ENCODE results near the gene SP3. TPM values are rescaled to one million over a fixed set of nuclear protein-coding genes. Genes with fewer than 3 reads are reported as not detected.

SP3 gene
- total RNA-seq, 2 experiments from 2014 or later: 83.8 to 91.4 TPM

- Mint-ChIP-seq H3K9me3 (ENCODE audit: low read depth) (no peaks in the 10 kb centered on the region), H3K36me3 (ENCODE audit: low read depth) (peaks cover 36% of the 10 kb centered on the region), H3K27ac (peak overlapping the region; percentile 100), H3K4me3 (peak overlapping the region; percentile 79), H3K4me1 (peaks cover 34% of the 10 kb centered on the region), H3K27me3 (no peaks in the 10 kb centered on the region)
- CTCF ChIA-PET: no interaction called here
- peak; percentile 92 for DNase-seq
- POLR2A ChIA-PET: no interaction called here
- ATAC-seq: peak; percentile 34
- intact Hi-C loops (cut with DNase I, micrococcal nuclease): loop anchor here (1.0 to 10.0 kb wide), 13 partner anchors 14 to 1410 kb away; partner anchors contain the start of genes OLA1 (in 2 of the 2), CDCA7 (in 1 of the 2), GPR155 (in 1 of the 2) and SCRN3 (in 1 of the 2)
Observed at GRCh38 chr2:173964565-173965371, 405 bp downstream of the SP3 start.

- intact Hi-C loops (cut with DNase I, micrococcal nuclease): loop anchor here (1.0 to 10.0 kb wide), 17 partner anchors 14 to 1409 kb away; partner anchors contain the start of genes CDCA7 (in 1 of the 2), GPR155 (in 1 of the 2), OLA1 (in 1 of the 2) and SP9 (in 1 of the 2)
- H3K27ac Mint-ChIP-seq: peak overlapping the region; percentile 77
- ChIA-PET CTCF (no interaction called here), POLR2A (no interaction called here)
- peak overlapping the region; percentile 79 for H3K4me3 Mint-ChIP-seq
- H3K27me3 Mint-ChIP-seq: no peaks in the 10 kb centered on the region
- ATAC-seq (peak; percentile 62), DNase-seq (peak; percentile 96)
- H3K36me3 Mint-ChIP-seq (ENCODE audit: low read depth): peaks cover 42% of the 10 kb centered on the region
- H3K4me1 Mint-ChIP-seq: peaks cover 40% of the 10 kb centered on the region
- no peaks in the 10 kb centered on the region for H3K9me3 Mint-ChIP-seq (ENCODE audit: low read depth)
Observed at GRCh38 chr2:173963817-173964564, 1.2 kb downstream of the SP3 start.

- DNase-seq (peak; percentile 76), ATAC-seq (peak; percentile 27)
- Mint-ChIP-seq H3K4me1 (peaks cover 45% of the 10 kb centered on the region), H3K27me3 (no peaks in the 10 kb centered on the region), H3K27ac (peak overlapping the region; percentile 98), H3K4me3 (peak overlapping the region; percentile 79), H3K9me3 (ENCODE audit: low read depth) (no peaks in the 10 kb centered on the region), H3K36me3 (ENCODE audit: low read depth) (peaks cover 43% of the 10 kb centered on the region)
- POLR2A ChIA-PET: interaction anchor here (1.1 kb wide), 1 partner anchor 75 kb away, joined by 3 read pairs; no protein-coding TSS in a partner anchor
- intact Hi-C loops (cut with DNase I, micrococcal nuclease): loop anchor here (1.0 to 10.0 kb wide), 11 partner anchors 15 to 633 kb away; partner anchors contain the start of genes OLA1 (in 1 of the 2), SP9 (in 1 of the 2) and WIPF1 (in 1 of the 2)
- CTCF ChIA-PET: interaction anchor here (0.6 to 2.7 kb wide), 3 partner anchors 8 to 15 kb away, joined by 3 to 7 read pairs (median 6); no protein-coding TSS in a partner anchor
Observed at GRCh38 chr2:173963323-173963816, 1.8 kb downstream of the SP3 start.

- POLR2A ChIA-PET: interaction anchor here (1.1 to 1.6 kb wide), 2 partner anchors 76 to 374 kb away, joined by 3 to 6 read pairs; no protein-coding TSS in a partner anchor
- Mint-ChIP-seq H3K9me3 (ENCODE audit: low read depth) (no peaks in the 10 kb centered on the region), H3K36me3 (ENCODE audit: low read depth) (peaks cover 45% of the 10 kb centered on the region), H3K27ac (peak overlapping the region; percentile 98), H3K27me3 (no peaks in the 10 kb centered on the region), H3K4me1 (peaks cover 49% of the 10 kb centered on the region), H3K4me3 (peak overlapping the region; percentile 79)
- no peak for DNase-seq
- CTCF ChIA-PET: interaction anchor here (0.6 to 2.7 kb wide), 4 partner anchors 9 to 35 kb away, joined by 3 to 7 read pairs (median 4); no protein-coding TSS in a partner anchor
- intact Hi-C loops (cut with DNase I, micrococcal nuclease): loop anchor here (1.0 to 10.0 kb wide), 11 partner anchors 16 to 634 kb away; partner anchors contain the start of genes OLA1 (in 1 of the 2), SP9 (in 1 of the 2) and WIPF1 (in 1 of the 2)
- ATAC-seq: no peak
Observed at GRCh38 chr2:173962583-173963110, 2.5 kb downstream of the SP3 start.

GRCh38 chr2:173962031-173962430, 3.1 kb downstream of the SP3 start:
- ChIA-PET CTCF (interaction anchor here (1.0 to 2.7 kb wide), 5 partner anchors 9 to 79 kb away, joined by 3 to 8 read pairs (median 6); no protein-coding TSS in a partner anchor), POLR2A (interaction anchor here (1.1 to 1.6 kb wide), 2 partner anchors 77 to 374 kb away, joined by 3 to 6 read pairs; no protein-coding TSS in a partner anchor)
- intact Hi-C loops (cut with DNase I, micrococcal nuclease): loop anchor here (2.0 to 10.0 kb wide), 9 partner anchors 17 to 635 kb away; partner anchors contain the start of genes OLA1 (in 1 of the 2), SP9 (in 1 of the 2) and WIPF1 (in 1 of the 2)
- Mint-ChIP-seq H3K4me1 (peaks cover 54% of the 10 kb centered on the region), H3K27me3 (no peaks in the 10 kb centered on the region), H3K36me3 (ENCODE audit: low read depth) (peaks cover 45% of the 10 kb centered on the region), H3K4me3 (peak overlapping the region; percentile 79), H3K27ac (peak overlapping the region; percentile 98), H3K9me3 (ENCODE audit: low read depth) (no peaks in the 10 kb centered on the region)
- ATAC-seq (no peak), DNase-seq (no peak)

- intact Hi-C loops (cut with DNase I, micrococcal nuclease): loop anchor here in 1 of 2 experiments (5.0 to 10.0 kb wide), 5 partner anchors 61 to 631 kb away; partner anchors contain the start of genes OLA1 and SP9
- DNase-seq: no peak
- no peaks in the 10 kb centered on the region for H3K27me3 Mint-ChIP-seq
- H3K36me3 Mint-ChIP-seq (ENCODE audit: low read depth): peaks cover 46% of the 10 kb centered on the region
- peaks cover 54% of the 10 kb centered on the region for H3K4me1 Mint-ChIP-seq
- peak overlapping the region; percentile 79 for H3K4me3 Mint-ChIP-seq
- ChIA-PET CTCF (interaction anchor here (0.5 to 2.7 kb wide), 5 partner anchors 10 to 367 kb away, joined by 3 to 8 read pairs (median 4); no protein-coding TSS in a partner anchor), POLR2A (interaction anchor here (1.6 kb wide), 1 partner anchor 375 kb away, joined by 6 read pairs; no protein-coding TSS in a partner anchor)
- no peaks in the 10 kb centered on the region for H3K9me3 Mint-ChIP-seq (ENCODE audit: low read depth)
- H3K27ac Mint-ChIP-seq: peak overlapping the region; percentile 87
- no peak for ATAC-seq
Observed at GRCh38 chr2:173961346-173961705, 3.8 kb downstream of the SP3 start.

GRCh38 chr2:173959909-173960308, 5.3 kb downstream of the SP3 start:
- peak overlapping the region; percentile 73 for H3K27ac Mint-ChIP-seq
- peaks cover 62% of the 10 kb centered on the region for H3K4me1 Mint-ChIP-seq
- H3K27me3 Mint-ChIP-seq: no peaks in the 10 kb centered on the region
- intact Hi-C loops (cut with DNase I, micrococcal nuclease): loop anchor here in 1 of 2 experiments (5.0 to 10.0 kb wide), 5 partner anchors 62 to 632 kb away; partner anchors contain the start of genes OLA1 and SP9
- ATAC-seq (no peak), DNase-seq (no peak)
- H3K9me3 Mint-ChIP-seq (ENCODE audit: low read depth): no peaks in the 10 kb centered on the region
- ChIA-PET POLR2A (interaction anchor here (0.7 kb wide), 1 partner anchor 64 kb away, joined by 5 read pairs; no protein-coding TSS in a partner anchor), CTCF (no interaction called here)
- peaks cover 58% of the 10 kb centered on the region for H3K36me3 Mint-ChIP-seq (ENCODE audit: low read depth)
- peak overlapping the region; percentile 70 for H3K4me3 Mint-ChIP-seq

- Mint-ChIP-seq H3K4me1 (peaks cover 65% of the 10 kb centered on the region), H3K27me3 (no peaks in the 10 kb centered on the region), H3K4me3 (peak overlapping the region; percentile 70), H3K36me3 (ENCODE audit: low read depth) (peaks cover 62% of the 10 kb centered on the region), H3K9me3 (ENCODE audit: low read depth) (no peaks in the 10 kb centered on the region), H3K27ac (peak overlapping the region; percentile 69)
- ChIA-PET POLR2A (interaction anchor here (0.7 kb wide), 1 partner anchor 65 kb away, joined by 5 read pairs; no protein-coding TSS in a partner anchor), CTCF (interaction anchor here (1.6 kb wide), 1 partner anchor 11 kb away, joined by 3 read pairs; no protein-coding TSS in a partner anchor)
- ATAC-seq (no peak), DNase-seq (peak; percentile 26)
- intact Hi-C loops (cut with DNase I, micrococcal nuclease): no loop called here
Observed at GRCh38 chr2:173959358-173959884, 5.8 kb downstream of the SP3 start.

GRCh38 chr2:173958198-173958846, 6.9 kb downstream of the SP3 start:
- ChIA-PET CTCF (interaction anchor here (0.5 to 1.6 kb wide), 3 partner anchors 11 to 30 kb away, joined by 3 read pairs; no protein-coding TSS in a partner anchor), POLR2A (interaction anchor here (0.6 to 0.8 kb wide), 2 partner anchors 13 to 437 kb away, joined by 4 read pairs; partner anchors contain the start of gene SCRN3)
- intact Hi-C loops (cut with DNase I, micrococcal nuclease): no loop called here
- DNase-seq: no peak
- peaks cover 76% of the 10 kb centered on the region for H3K4me1 Mint-ChIP-seq
- H3K9me3 Mint-ChIP-seq (ENCODE audit: low read depth): no peaks in the 10 kb centered on the region
- no peaks in the 10 kb centered on the region for H3K27me3 Mint-ChIP-seq
- ATAC-seq: no peak
- H3K36me3 Mint-ChIP-seq (ENCODE audit: low read depth): peaks cover 71% of the 10 kb centered on the region
- H3K27ac Mint-ChIP-seq: no peak overlapping the region
- H3K4me3 Mint-ChIP-seq: peak overlapping the region; percentile 28
